Stimulated activated CD4-positive, alpha-beta T cell treated with anti-CD3 and anti-CD28 coated beads, TNF-alpha, amount 100 ng/mL, for 24 hours (primary cell): ENCODE data around the gene ZNF385A.
"Not testable (repeated sequence)": the region's sequence is repeated elsewhere in the genome, so short reads cannot be mapped to it uniquely, and the experiment has no call there.

Source experiments
- DNase-seq, 3 experiments: peaks; one replicate each; pipeline ENCODE4 v3.0.0-alpha.2; 2020; ENCODE audit warnings: low read depth in 3 of 3

The ZNF385A gene

GRCh38 chr12:54357506-54358190, 26.9 kb downstream of the ZNF385A start:
- DNase-seq = no peak

GRCh38 chr12:54356951-54357356, 27.6 kb downstream of the ZNF385A start:
- no peak for DNase-seq

GRCh38 chr12:54356228-54356627, 28.3 kb downstream of the ZNF385A start:
- DNase-seq = no peak

GRCh38 chr12:54355104-54355815, 29.3 kb downstream of the ZNF385A start:
- no peak for DNase-seq

GRCh38 chr12:54354271-54354670, 30.3 kb downstream of the ZNF385A start:
- DNase-seq = not testable (repeated sequence)

- DNase-seq = no peak
These were observed 31.4 kb downstream of the ZNF385A start for GRCh38 chr12:54352891-54353874.

- DNase-seq = peak in 2 of 3 experiments; percentile 16 to 50
These were observed 32.5 kb downstream of the ZNF385A start for GRCh38 chr12:54352022-54352531.

- no peak for DNase-seq
These were observed 33.2 kb downstream of the ZNF385A start for GRCh38 chr12:54351341-54351740.

GRCh38 chr12:54350743-54351142, 33.8 kb downstream of the ZNF385A start:
- no peak for DNase-seq

- no peak for DNase-seq
These were observed 34.9 kb downstream of the ZNF385A start for GRCh38 chr12:54349679-54350078.

- no peak for DNase-seq
These were observed 35.5 kb downstream of the ZNF385A start for GRCh38 chr12:54349036-54349435.

GRCh38 chr12:54341378-54342300, 42.9 kb downstream of the ZNF385A start:
- no peak for DNase-seq

- no peak for DNase-seq
These were observed 43.7 kb downstream of the ZNF385A start for GRCh38 chr12:54340846-54341245.

GRCh38 chr12:54338698-54339296, 45.7 kb downstream of the ZNF385A start:
- DNase-seq = no peak

- no peak for DNase-seq
These were observed 46.5 kb downstream of the ZNF385A start for GRCh38 chr12:54337854-54338650.

- DNase-seq = no peak
These were observed 47.2 kb downstream of the ZNF385A start for GRCh38 chr12:54337280-54337842.

- DNase-seq = no peak
These were observed 51.0 kb downstream of the ZNF385A start for GRCh38 chr12:54333420-54334034.

- no peak for DNase-seq
These were observed 53.1 kb downstream of the ZNF385A start for GRCh38 chr12:54331461-54331860.

GRCh38 chr12:54330442-54330841, 54.1 kb downstream of the ZNF385A start:
- DNase-seq = no peak
